Measurements from ENCODE around the gene MAML3.

GRCh38 chr4:140053185-140053584 lies 100.8 kb downstream of the MAML3 start:
- no peak for TF ChIP-seq EGR1 (IDR thresholded peaks at IDR 0.05)
- TF ChIP-seq CREB1 (IDR thresholded peaks at IDR 0.05; ENCODE audit: low read depth): no peak
- TF ChIP-seq MAX (IDR thresholded peaks at IDR 0.05): no peak
- no peak for TF ChIP-seq EP300 (IDR thresholded peaks at IDR 0.05; ENCODE audit: borderline replicate concordance)
- no peak for TF ChIP-seq TCF12 (IDR thresholded peaks at IDR 0.05; ENCODE audit: low read depth)
- no peak for TF ChIP-seq TAF1 (IDR thresholded peaks at IDR 0.05; ENCODE audit: low read depth)
- no peak for TF ChIP-seq REST (IDR thresholded peaks at IDR 0.05; ENCODE audit: low read depth)

Data from Ishikawa (cell line).